Naive thymus-derived CD8-positive, alpha-beta T cell (primary cell): ENCODE measurements around the gene CRHR1. TPM values are rescaled to one million over a fixed set of nuclear protein-coding genes. Genes with fewer than 3 reads are reported as not detected.

Experiments
- ATAC-seq, 2 donors: fragments of 150-1000 bp; cut with Tn5 transposase in 1 of 2; sonication (Bioruptor Pico), chemical (Tn5 transposase) in 1 of 2; 1 replicate in 1 of 2; 2 replicates in 1 of 2; pipeline ENCODE4 v1.10.0; 2021; ENCODE audit warnings: mild to moderate bottlenecking in 2 of 2, moderate library complexity in 2 of 2
- POLR2A ChIA-PET: fragments of 350-600 bp; sonication (Branson Sonifier 250); formaldehyde crosslinking; loops from one replicate; lab custom pipeline; 2021; ENCODE audit warnings: antibody characterized with exemption; lab: Charles Lee
- DNase-seq, 10 donors: peaks; one replicate each; pipeline versions ENCODE4 v3.0.0 to v3.0.0-alpha.2; 2020 to 2022
- H3K27ac Mint-ChIP-seq, 10 donors: one replicate each; pipeline ENCODE4 v1.8.0; 2020 to 2022; ENCODE audit warnings: mild to moderate bottlenecking in 10 of 10, mixed read lengths in 10 of 10, moderate library complexity in 4 of 10, inconsistent platforms in 1 of 10
- H3K27me3 Mint-ChIP-seq, 5 donors: one replicate each; pipeline ENCODE4 v1.8.0; 2021 to 2022; ENCODE audit warnings: mixed read lengths in 5 of 5
- H3K36me3 Mint-ChIP-seq, 3 donors: one replicate each; pipeline ENCODE4 v1.8.0; 2020 to 2022; ENCODE audit warnings: mixed read lengths in 3 of 3, mild to moderate bottlenecking in 2 of 3, inconsistent platforms in 1 of 3
- H3K4me1 Mint-ChIP-seq, 4 donors: one replicate each; pipeline ENCODE4 v1.8.0; 2021 to 2022; ENCODE audit warnings: mixed read lengths in 4 of 4
- H3K4me3 Mint-ChIP-seq, 10 donors: one replicate each; pipeline ENCODE4 v1.8.0; 2020 to 2022; ENCODE audit warnings: mild to moderate bottlenecking in 10 of 10, mixed read lengths in 10 of 10, moderate library complexity in 6 of 10, inconsistent platforms in 1 of 10
- H3K9me3 Mint-ChIP-seq, 9 donors: one replicate each; pipeline ENCODE4 v1.8.0; 2020 to 2022; ENCODE audit warnings: mixed read lengths in 9 of 9, mild to moderate bottlenecking in 3 of 9, inconsistent platforms in 1 of 9, moderate library complexity in 1 of 9
- polyA plus RNA-seq, 3 donors: library from polyadenylated mRNA; unstranded; fragments of 300-500 nt; fragmentation: Illumina TruSeq; gene quantifications; one replicate each; pipeline ENCODE4 v1.2.3, GENCODE V29; 2021
- total RNA-seq, 8 experiments: library from RNA in 2 of 8; stranded (reverse) in 2 of 8; gene quantifications; one replicate each; pipeline ENCODE4 v1.2.3 and lab custom pipeline; 2021 to 2026

The CRHR1 gene
- total and polyA plus RNA-seq, 5 experiments from 2014 or later = not detected

DNA sequence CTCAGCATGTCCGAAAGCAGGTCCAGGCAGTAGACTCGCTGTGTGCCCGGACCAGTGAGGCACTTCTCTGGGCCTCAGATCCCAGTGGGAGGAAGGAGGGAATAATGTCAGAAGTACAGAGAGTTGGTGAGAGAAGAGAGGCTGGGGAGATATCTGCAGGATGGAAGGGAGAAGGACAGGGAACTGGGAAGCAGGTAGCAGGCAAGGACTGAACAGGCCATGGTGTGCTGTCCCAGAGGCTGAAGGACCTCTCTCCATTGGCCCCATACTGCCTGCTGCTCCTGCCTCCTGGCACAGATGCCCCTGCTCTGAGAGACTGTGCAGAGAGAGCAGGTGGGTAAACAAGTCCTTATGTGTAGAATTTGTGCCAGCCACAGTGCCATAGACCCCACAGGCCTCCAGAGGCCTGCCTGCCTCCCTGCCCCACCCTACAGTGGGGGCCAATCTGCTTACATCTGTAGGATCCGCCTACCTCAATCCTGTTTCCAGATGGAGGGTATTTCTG is 34.2 kb upstream of the CRHR1 start:
- ATAC-seq (no peak), DNase-seq (no peak)
- Mint-ChIP-seq H3K4me3 (no peak overlapping the region), H3K9me3 (no peaks in the 10 kb centered on the region), H3K27ac (no peak overlapping the region), H3K36me3 (no peaks in the 10 kb centered on the region), H3K27me3 (peaks cover 9 to 49% (median 18%) of the 10 kb centered on the region in 5 donors), H3K4me1 (peaks cover 0 to under 1% (median 0%) of the 10 kb centered on the region in 4 donors)
- POLR2A ChIA-PET = no interaction called here

DNA sequence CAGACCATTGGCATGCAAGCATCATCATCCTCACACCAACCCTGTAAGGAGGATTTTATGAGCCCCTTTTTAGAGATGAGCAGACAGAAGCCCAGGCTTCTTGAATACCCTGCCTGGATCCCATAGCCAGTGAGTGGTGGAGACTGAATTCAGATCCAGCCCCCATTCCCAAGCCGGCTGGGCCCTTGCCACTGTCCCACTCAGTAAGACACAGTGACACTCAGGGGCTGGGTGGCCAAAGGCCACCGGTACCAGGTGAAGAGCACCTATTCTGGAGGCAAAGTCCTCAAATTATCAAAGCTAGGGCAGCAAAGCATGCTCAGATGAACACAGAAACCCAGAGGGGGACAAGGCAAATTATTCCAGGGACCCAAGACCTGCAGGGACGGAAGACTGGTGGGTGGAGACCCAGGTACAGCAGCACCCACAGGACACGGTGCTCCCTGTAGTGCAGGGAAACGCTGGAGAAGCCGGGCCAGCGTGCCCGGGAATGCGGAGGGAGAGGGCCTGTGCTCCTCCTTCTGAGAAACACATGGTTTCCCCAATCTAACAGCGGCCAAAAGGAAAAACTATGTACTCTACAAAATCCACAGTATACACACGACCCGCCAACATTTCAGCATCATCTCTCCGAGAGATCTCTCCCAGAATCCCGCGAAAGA is 33.2 kb upstream of the CRHR1 start:
- Mint-ChIP-seq H3K36me3 (no peaks in the 10 kb centered on the region), H3K4me1 (peaks cover 0 to 3% (median 0%) of the 10 kb centered on the region in 4 donors), H3K27me3 (peaks cover 9 to 53% (median 23%) of the 10 kb centered on the region in 5 donors), H3K4me3 (no peak overlapping the region), H3K27ac (no peak overlapping the region), H3K9me3 (no peaks in the 10 kb centered on the region)
- POLR2A ChIA-PET = no interaction called here
- DNase-seq = no peak
- ATAC-seq = no peak

DNA sequence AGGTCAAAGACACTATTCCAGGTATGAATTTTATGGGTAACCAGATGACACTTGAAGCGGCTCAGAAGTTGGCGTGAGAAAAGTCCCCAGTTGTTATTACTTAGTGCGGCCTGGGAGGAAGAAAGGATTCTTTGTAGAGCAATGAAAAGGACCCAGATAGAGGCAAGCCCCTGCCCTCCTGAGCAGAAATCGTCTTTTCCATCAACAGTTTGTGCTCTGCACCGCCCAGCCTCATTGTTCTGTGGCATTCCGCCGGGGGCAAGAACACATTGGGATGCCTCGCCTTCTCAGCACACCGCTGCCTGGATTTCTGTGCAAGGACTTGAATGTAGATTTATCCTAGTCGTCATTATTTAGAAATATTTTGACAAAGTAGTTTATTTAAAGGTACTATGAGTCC is 32.7 kb upstream of the CRHR1 start:
- Mint-ChIP-seq H3K9me3 (no peaks in the 10 kb centered on the region), H3K27ac (peak overlapping the region in 1 of 10 donors; percentile 63), H3K4me1 (peaks cover 0 to 3% (median 0%) of the 10 kb centered on the region in 4 donors), H3K4me3 (no peak overlapping the region), H3K36me3 (no peaks in the 10 kb centered on the region), H3K27me3 (peaks cover 9 to 59% (median 28%) of the 10 kb centered on the region in 5 donors)
- POLR2A ChIA-PET = no interaction called here
- DNase-seq (no peak), ATAC-seq (no peak)

DNA sequence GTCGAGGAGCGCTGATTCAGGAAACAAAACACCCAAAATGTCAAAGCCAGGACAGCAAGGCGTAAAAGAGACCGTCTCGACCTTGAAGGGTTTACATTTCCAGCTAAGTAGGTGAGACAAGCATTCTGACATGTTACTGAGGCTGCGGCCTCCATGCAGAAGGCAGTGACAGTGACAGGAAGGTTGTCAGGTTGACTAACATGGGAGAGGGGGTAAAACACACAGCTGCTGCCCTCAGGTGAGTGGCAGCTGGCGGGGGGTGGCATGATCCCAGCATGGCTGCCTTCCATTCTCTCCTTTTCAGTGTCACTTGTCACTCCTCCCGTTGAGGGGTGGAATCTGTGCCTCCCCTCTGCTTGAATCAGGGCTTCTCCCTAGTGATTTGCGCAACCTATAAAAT is 31.9 kb upstream of the CRHR1 start:
- Mint-ChIP-seq H3K36me3 (no peaks in the 10 kb centered on the region), H3K27ac (no peak overlapping the region), H3K9me3 (no peaks in the 10 kb centered on the region), H3K4me1 (peaks cover 0 to 3% (median 0%) of the 10 kb centered on the region in 4 donors), H3K27me3 (peaks cover 9 to 66% (median 33%) of the 10 kb centered on the region in 5 donors), H3K4me3 (no peak overlapping the region)
- ATAC-seq (no peak), DNase-seq (no peak)
- POLR2A ChIA-PET = no interaction called here

DNA sequence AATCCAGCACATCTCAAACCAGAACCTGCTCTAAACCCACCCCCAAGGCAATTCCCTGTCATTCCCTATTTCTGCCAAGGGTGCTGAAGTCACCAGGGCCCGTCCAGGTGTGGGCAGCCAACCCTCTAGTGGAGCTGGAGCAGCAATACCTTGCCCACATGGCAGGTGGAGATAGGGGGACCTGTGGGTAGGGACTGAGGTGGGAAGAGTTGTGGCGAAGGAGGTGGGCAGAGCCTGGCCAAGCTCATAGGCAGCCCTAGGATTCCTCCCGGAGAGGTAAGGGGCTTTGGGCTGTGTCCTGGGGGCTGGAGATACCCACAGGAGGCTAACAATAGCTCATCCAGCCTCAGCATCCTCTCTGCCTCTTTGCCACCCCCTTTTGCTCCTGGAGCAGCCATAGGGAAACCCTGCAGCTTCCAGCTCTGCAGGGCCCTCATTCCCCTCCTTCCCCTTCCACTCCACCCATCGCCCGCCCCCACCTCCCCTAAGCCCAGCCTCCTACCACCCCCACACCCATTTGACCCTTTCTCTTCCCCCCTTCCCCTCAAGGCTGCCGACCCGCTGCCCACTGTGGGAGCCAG is 30.4 kb upstream of the CRHR1 start:
- H3K36me3 Mint-ChIP-seq = no peaks in the 10 kb centered on the region
- peaks cover 9 to 76% (median 33%) of the 10 kb centered on the region in 5 donors for H3K27me3 Mint-ChIP-seq
- ATAC-seq = no peak

DNA sequence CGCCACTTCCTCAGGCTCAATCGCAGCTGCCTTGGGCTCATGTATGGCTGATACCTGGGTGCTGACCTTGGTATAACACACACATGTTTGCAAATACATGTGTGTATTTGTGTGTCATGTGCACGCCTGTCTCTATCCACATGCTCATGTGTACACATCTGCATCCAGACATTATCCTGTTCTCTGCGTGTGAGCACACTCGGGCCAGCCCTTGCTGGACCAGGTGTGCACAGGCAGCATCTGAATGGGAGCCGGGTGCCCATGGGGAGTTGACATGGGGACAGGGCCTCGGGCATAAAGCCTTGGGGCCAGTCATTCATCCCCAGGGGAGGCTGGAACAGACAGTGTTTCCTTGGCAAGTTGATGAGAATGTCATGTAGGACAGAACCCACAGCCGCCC is 29.1 kb upstream of the CRHR1 start:
- DNase-seq (no peak), ATAC-seq (no peak)
- H3K4me1 Mint-ChIP-seq = peaks cover 0 to 3% (median 0%) of the 10 kb centered on the region in 4 donors
- POLR2A ChIA-PET = no interaction called here
- no peaks in the 10 kb centered on the region for H3K36me3 Mint-ChIP-seq
- no peak overlapping the region for H3K4me3 Mint-ChIP-seq
- no peak overlapping the region for H3K27ac Mint-ChIP-seq
- H3K9me3 Mint-ChIP-seq = no peaks in the 10 kb centered on the region
- H3K27me3 Mint-ChIP-seq = peaks cover 9 to 68% (median 22%) of the 10 kb centered on the region in 5 donors

More for the DNA sequence above, 30.4 kb upstream of the CRHR1 start:
- H3K9me3 Mint-ChIP-seq = no peaks in the 10 kb centered on the region
- DNase-seq = no peak
- no peak overlapping the region for H3K27ac Mint-ChIP-seq
- POLR2A ChIA-PET = no interaction called here
- H3K4me3 Mint-ChIP-seq = no peak overlapping the region
- peaks cover 0 to 3% (median 0%) of the 10 kb centered on the region in 4 donors for H3K4me1 Mint-ChIP-seq

DNA sequence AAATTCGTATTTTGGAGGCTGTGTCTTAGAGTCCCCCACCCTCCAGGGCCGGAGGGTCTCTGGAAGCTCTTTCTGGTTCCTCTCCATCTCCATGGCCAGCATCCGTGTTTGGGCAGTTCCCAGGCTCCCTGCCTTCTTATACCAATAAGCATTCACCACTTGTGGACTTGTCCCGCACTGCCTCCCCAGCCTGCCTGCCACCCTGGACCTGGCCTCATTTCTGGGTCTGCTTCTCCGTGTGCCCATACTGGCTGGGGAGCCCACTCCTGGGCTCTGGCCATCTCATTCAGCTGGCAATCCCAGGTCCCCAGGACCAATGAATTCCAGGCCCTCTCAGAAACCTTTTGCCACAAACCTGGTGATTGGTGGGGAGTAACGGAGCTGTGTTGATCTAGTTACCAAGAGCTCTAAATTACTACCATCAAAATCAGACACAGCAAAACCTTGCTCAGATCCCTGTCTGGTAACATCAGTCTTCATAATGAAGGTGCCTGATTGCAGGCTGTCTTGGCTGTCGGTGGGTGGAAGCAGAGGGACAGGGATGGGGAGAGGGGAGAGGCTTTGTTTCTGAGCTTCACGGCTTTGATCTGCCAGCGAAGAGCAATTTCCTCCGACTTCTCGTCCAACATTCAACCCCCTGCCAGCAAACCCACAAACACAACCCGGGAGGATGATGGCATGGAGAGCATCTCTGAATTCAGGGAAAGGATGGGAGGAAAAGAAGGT is 27.7 kb upstream of the CRHR1 start:
- Mint-ChIP-seq H3K36me3 (no peaks in the 10 kb centered on the region), H3K4me3 (no peak overlapping the region), H3K9me3 (no peaks in the 10 kb centered on the region), H3K27me3 (peaks cover 6 to 54% (median 16%) of the 10 kb centered on the region in 5 donors), H3K4me1 (peaks cover 0 to 3% (median 0%) of the 10 kb centered on the region in 4 donors), H3K27ac (peak overlapping the region in 1 of 10 donors; percentile 41)
- POLR2A ChIA-PET = no interaction called here
- ATAC-seq (no peak), DNase-seq (no peak)

DNA sequence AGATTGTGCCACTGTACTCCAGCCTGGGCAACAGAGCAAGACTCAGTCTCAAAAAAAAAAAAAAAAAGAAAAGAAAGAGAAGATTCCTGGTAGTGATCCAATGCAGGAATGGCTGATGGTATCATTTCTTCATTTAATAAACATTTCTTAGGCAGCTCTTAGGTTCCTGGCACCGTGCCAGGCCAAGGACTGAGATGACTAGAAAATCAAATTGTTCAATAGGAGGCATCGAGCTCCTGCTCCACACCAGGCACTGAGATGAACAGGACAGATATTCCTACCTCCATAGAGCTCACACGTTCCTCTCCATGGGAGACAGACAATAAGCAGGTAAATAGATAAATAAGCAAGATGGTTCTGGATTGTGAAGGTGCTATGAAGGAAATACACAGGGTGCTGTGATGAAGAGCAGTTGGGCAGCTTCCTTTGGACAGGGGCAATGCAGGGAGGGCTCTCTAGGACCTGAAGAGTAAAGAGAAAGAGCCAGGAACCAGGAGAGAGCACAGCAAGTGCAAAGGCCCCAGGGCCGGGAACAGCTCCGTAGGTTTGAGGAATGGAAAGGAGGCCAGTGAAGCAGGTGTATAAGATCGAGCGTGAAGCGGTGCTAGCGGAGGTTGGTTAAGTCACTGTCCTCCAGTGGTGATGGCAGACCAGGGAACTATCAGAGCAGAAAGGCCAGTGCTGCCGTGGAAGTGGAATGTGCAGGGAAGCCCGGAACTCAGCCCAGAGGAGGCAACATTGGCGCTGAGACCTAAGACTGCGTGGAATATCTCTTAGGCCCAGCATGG is 26.5 kb upstream of the CRHR1 start:
- Mint-ChIP-seq H3K36me3 (no peaks in the 10 kb centered on the region), H3K27ac (no peak overlapping the region), H3K4me1 (peaks cover 0 to 3% (median 0%) of the 10 kb centered on the region in 4 donors), H3K9me3 (no peaks in the 10 kb centered on the region), H3K27me3 (peaks cover 3 to 44% (median 13%) of the 10 kb centered on the region in 5 donors), H3K4me3 (no peak overlapping the region)
- DNase-seq = no peak
- ATAC-seq = no peak
- POLR2A ChIA-PET = no interaction called here

DNA sequence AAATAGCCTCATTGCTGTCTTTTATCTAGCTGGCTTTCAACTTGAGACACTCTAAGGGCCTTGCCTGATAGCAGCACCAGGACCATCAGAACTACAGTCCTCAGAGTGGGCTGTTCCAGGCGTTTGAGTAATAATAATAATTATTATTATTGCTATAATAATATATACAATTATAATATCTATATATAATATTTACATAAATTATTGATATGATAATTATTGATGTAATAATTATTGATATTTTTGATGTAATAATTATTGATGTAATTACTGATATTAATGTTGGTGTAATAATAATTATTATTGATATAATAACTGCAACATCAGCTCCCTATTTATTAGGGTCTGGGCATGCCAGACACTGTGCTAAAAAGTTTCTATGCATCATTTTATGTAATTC is 25.6 kb upstream of the CRHR1 start:
- Mint-ChIP-seq H3K4me1 (peaks cover 0 to 3% (median 0%) of the 10 kb centered on the region in 4 donors), H3K9me3 (no peaks in the 10 kb centered on the region), H3K27me3 (peaks cover 1 to 39% (median 16%) of the 10 kb centered on the region in 5 donors), H3K27ac (no peak overlapping the region), H3K36me3 (no peaks in the 10 kb centered on the region), H3K4me3 (no peak overlapping the region)
- ATAC-seq = no peak
- no peak for DNase-seq
- POLR2A ChIA-PET = no interaction called here

DNA sequence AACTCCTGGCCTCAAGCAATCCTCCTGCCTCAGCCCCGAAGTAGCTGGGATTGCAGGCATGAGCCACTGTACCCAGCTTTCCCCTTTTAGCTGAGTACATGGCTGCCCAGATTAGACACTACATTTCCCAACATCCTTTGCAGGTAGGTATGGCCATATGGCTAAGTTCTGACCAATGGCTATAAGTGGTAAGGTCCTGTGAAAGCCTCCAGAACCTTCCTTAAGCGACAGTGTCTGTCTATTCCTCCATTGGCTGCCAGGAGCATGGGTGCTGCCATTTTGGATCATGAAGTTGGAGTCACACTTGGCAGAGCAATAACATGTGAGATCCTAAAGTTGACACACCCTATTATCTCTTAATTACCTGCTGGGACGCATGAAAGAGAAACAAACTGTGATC is 24.4 kb upstream of the CRHR1 start:
- H3K27me3 Mint-ChIP-seq = peaks cover 2 to 46% (median 20%) of the 10 kb centered on the region in 5 donors
- POLR2A ChIA-PET = no interaction called here
- no peak overlapping the region for H3K27ac Mint-ChIP-seq
- H3K36me3 Mint-ChIP-seq = no peaks in the 10 kb centered on the region
- DNase-seq (no peak), ATAC-seq (no peak)
- peaks cover 0 to 3% (median 0%) of the 10 kb centered on the region in 4 donors for H3K4me1 Mint-ChIP-seq
- H3K4me3 Mint-ChIP-seq = no peak overlapping the region
- H3K9me3 Mint-ChIP-seq = no peaks in the 10 kb centered on the region

DNA sequence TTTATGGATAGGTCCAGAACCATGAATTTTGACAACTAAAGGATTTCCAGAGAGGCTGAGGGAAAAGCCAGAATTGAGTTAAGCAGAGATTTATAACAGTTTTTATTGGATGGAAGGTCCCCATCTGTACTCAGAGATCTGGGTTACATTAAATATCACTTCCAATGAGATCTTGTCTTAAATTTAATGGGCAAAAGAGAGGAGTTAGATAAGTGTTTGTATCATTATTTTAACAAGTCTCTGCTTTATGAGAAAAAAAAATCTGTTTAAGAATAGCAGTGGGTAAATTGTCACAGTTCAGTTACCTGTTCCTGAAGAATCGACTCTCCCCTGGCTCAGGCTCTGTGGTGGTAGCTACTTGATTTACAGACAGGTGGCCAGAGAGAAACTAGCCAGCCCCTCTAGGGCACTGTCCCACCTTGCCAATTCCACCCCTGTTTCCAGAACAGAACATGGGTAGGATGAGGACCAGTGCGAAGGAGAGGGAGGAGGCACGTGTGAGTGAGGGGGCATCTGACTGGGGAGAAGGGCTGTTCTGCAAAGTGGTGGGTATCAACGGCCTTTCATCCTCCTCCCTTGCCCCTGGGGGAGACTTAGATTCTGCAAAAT is 22.1 kb upstream of the CRHR1 start:
- peaks cover 6 to 41% (median 23%) of the 10 kb centered on the region in 5 donors for H3K27me3 Mint-ChIP-seq
- H3K4me3 Mint-ChIP-seq = no peak overlapping the region
- no peaks in the 10 kb centered on the region for H3K9me3 Mint-ChIP-seq
- H3K27ac Mint-ChIP-seq = no peak overlapping the region
- POLR2A ChIA-PET = no interaction called here
- no peaks in the 10 kb centered on the region for H3K4me1 Mint-ChIP-seq
- DNase-seq (no peak), ATAC-seq (no peak)
- H3K36me3 Mint-ChIP-seq = no peaks in the 10 kb centered on the region

DNA sequence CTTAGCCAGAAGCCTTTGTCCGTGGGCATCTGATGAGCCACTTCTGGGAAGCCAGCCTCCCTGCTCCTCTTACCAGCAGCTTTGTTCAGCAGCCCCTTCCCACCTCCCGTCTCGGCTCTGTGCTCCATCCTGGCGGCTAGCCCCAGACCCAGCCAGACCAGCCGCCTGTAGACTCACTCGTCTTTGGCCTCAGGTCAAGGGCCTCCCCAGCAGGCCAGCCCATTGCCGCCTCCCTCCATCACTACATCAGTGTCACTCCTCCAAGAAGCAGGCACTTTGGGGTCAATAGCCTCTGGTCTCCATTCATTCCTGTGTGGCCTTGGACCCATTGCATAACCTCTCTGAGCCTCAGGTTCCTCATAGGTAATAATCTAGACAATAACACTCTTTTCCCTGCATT is 20.9 kb upstream of the CRHR1 start:
- Mint-ChIP-seq H3K36me3 (no peaks in the 10 kb centered on the region), H3K9me3 (no peaks in the 10 kb centered on the region), H3K4me3 (no peak overlapping the region), H3K27me3 (peaks cover 10 to 38% (median 23%) of the 10 kb centered on the region in 5 donors), H3K27ac (no peak overlapping the region), H3K4me1 (no peaks in the 10 kb centered on the region)
- ATAC-seq (no peak), DNase-seq (no peak)
- POLR2A ChIA-PET = no interaction called here
